GM12892 (cell line): ENCODE data around the gene KRTAP21-1.

Source experiments
- POLR2A ChIP-seq: IDR thresholded peaks from 2 replicates; pipeline ENCODE4 v1.6.1; 2011; ENCODE audit warnings: low read depth, low read length, control low read depth
- POLR2AphosphoS5 ChIP-seq: IDR thresholded peaks from 2 replicates; pipeline ENCODE4 v1.6.1; 2011; ENCODE audit warnings: low read depth, low read length, control low read depth
- TAF1 ChIP-seq: IDR thresholded peaks from 2 replicates; pipeline ENCODE4 v1.6.1; 2011; ENCODE audit warnings: low read depth, mild to moderate bottlenecking, control low read depth, low read length, borderline replicate concordance

- TF ChIP-seq TAF1 (no peak), POLR2AphosphoS5 (no peak), POLR2A (no peak)
Observed at GRCh38 chr21:30713766-30714165, 41.5 kb downstream of the KRTAP21-1 start.
